Stimulated activated CD4-positive, alpha-beta T cell treated with anti-CD3 and anti-CD28 coated beads, TNF-alpha, amount 100 ng/mL, for 24 hours (primary cell): ENCODE results near the gene APBB2.

ENCODE experiments used
- DNase-seq, 3 experiments: peaks; one replicate each; pipeline ENCODE4 v3.0.0-alpha.2; 2020; ENCODE audit warnings: low read depth in 3 of 3

The APBB2 gene

GRCh38 chr4:41135801-41136200, 78.5 kb downstream of the APBB2 start:
- no peak for DNase-seq

GRCh38 chr4:41134581-41134980, 79.8 kb downstream of the APBB2 start:
- DNase-seq: no peak

GRCh38 chr4:41133454-41134018, 80.8 kb downstream of the APBB2 start:
- no peak for DNase-seq

GRCh38 chr4:41132055-41132683, 82.2 kb downstream of the APBB2 start:
- DNase-seq: no peak

GRCh38 chr4:41129936-41130440, 84.4 kb downstream of the APBB2 start:
- DNase-seq: no peak

- DNase-seq: no peak
These were observed 85.1 kb downstream of the APBB2 start for GRCh38 chr4:41129128-41129754.

- DNase-seq: no peak
These were observed 88.6 kb downstream of the APBB2 start for GRCh38 chr4:41125558-41126311.

- DNase-seq: no peak
These were observed 89.3 kb downstream of the APBB2 start for GRCh38 chr4:41124916-41125548.

GRCh38 chr4:41122775-41123174, 91.6 kb downstream of the APBB2 start:
- no peak for DNase-seq

GRCh38 chr4:41122309-41122708, 92.0 kb downstream of the APBB2 start:
- no peak for DNase-seq

GRCh38 chr4:41121906-41122305, 92.4 kb downstream of the APBB2 start:
- no peak for DNase-seq

GRCh38 chr4:41120297-41121217, 93.8 kb downstream of the APBB2 start:
- DNase-seq: no peak

- DNase-seq: no peak
These were observed 94.5 kb downstream of the APBB2 start for GRCh38 chr4:41119867-41120295.

GRCh38 chr4:41111791-41112190, 102.6 kb downstream of the APBB2 start:
- DNase-seq: no peak

- no peak for DNase-seq
These were observed 104.3 kb downstream of the APBB2 start for GRCh38 chr4:41110050-41110449.

GRCh38 chr4:41108481-41108880, 105.9 kb downstream of the APBB2 start:
- DNase-seq: no peak

GRCh38 chr4:41106694-41107419, 107.5 kb downstream of the APBB2 start:
- DNase-seq: no peak

GRCh38 chr4:41106081-41106480, 108.3 kb downstream of the APBB2 start:
- no peak for DNase-seq

GRCh38 chr4:41104155-41104554, 110.2 kb downstream of the APBB2 start:
- DNase-seq: no peak

- DNase-seq: no peak
These were observed 110.7 kb downstream of the APBB2 start for GRCh38 chr4:41103657-41104056.
